Ascending aorta (tissue), 2 donors: Measurements from ENCODE around the gene MYL12B. TPM values are rescaled to one million over a fixed set of nuclear protein-coding genes. Genes with fewer than 3 reads are reported as not detected.
A peak's percentile ranks its signal among the peaks of the same experiment; 100 is the strongest.

Experiments used
- DNase-seq, 2 donors: peaks; one replicate each; pipeline ENCODE4 v3.0.0-alpha.2; 2019; ENCODE audit warnings: low spot score in 2 of 2
- H3K27ac ChIP-seq, 2 donors: fragments of 200-600 bp; sonication (generic); one replicate each; pipeline ENCODE4 v1.5.1; 2016 to 2017; ENCODE audit warnings: mild to moderate bottlenecking in 1 of 2
- H3K27me3 ChIP-seq: fragments of 200-600 bp; sonication (generic); one replicate; pipeline ENCODE4 v1.5.1; 2017
- H3K36me3 ChIP-seq, 2 donors: fragments of 200-600 bp; sonication (generic); one replicate each; pipeline ENCODE4 v1.5.1; 2016
- H3K4me1 ChIP-seq, 2 donors: fragments of 200-600 bp; sonication (generic); one replicate each; pipeline ENCODE4 v1.5.1; 2016 to 2017; ENCODE audit warnings: mild to moderate bottlenecking in 1 of 2
- H3K4me3 ChIP-seq, 2 donors: fragments of 200-600 bp; sonication (generic); one replicate each; pipeline ENCODE4 v1.5.1; 2016 to 2017; ENCODE audit warnings: mild to moderate bottlenecking in 1 of 2
- H3K9me3 ChIP-seq, 2 donors: fragments of 200-600 bp; sonication (generic); one replicate each; pipeline ENCODE4 v1.5.1; 2016
- intact Hi-C: fragments of 100-400 bp; cut with DNase I; formaldehyde crosslinking; loops from one replicate; pipeline ENCODE4 v1.15.1; 2023
- total RNA-seq: library from RNA; depleted of rRNA; stranded (reverse); fragments of >200 nt; gene quantifications from one replicate; pipeline ENCODE4 v1.1.0, GENCODE V29; 2016
- TF ChIP-seq, protein P1 (sequence below), 3 experiments: fragments of 200-600 bp in 2 of 3; fragments of 450-650 bp in 1 of 3; sonication (generic) in 2 of 3; IDR thresholded peaks; one replicate each; pipeline ENCODE4 v1.5.1; 2016 to 2019; ENCODE audit warnings: antibody characterized with exemption in 3 of 3, mild to moderate bottlenecking in 1 of 3, moderate library complexity in 1 of 3

Gene MYL12B
- total RNA-seq, result 198 TPM

DNA sequence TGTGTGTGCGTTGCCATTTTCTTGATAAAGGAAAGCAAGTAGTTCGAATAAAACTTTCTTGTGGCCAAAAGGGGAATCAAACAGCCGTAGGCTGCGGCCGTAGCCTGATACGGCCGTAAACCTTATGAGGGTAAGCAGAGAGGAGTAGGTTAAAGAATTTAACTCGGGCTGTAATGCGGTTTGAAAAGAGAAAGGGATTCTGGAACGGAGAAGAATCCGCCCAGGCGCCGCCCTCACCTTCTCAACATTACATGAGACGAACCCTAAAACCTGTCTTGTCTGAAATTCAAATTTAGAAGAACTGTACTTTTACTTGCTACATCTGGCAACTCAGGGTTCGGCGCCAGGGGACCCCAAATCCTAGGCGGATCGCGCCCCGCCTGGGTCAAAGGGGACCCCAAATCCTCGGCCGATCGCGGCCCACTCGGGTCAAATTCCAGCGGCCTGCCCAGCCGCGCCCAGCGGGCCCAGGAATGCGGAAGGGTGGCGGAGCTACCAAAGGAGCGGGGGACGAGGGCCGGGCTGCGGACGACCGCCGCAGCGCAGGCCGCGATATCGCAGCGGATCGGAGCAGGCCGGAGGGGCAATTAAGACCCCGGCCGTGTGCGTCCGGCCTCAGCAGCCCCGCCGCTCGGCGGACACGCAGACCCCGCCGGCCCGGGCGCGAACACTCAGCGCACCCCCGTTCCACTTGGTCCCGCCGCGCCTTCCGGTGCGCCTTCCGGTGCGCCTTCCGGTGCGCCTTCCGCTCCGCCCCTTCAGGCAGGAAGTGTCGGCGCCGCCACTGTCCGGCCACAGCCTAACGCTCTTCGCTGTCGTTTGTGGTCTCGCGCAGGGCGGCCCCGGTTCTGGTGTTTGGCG is at the start of gene MYL12B:
TSS of gene MYL12B (plus strand) at position 761 of the 861 bp plus-strand sequence. CDS start 10,766 bp downstream, outside the sequence.
- Histone ChIP-seq H3K36me3 (peaks cover 20 to 31% of the 10 kb centered on the region in 2 donors), H3K4me1 (peaks cover 18 to 42% of the 10 kb centered on the region in 2 donors), H3K4me3 (peak within 1 kb of the TSS; percentile 94 to 96), H3K27me3 (no peaks in the 10 kb centered on the region), H3K27ac (peak within 1 kb of the TSS; percentile 96 to 100), H3K9me3 (no peaks in the 10 kb centered on the region)
- DNase-seq, result peak; percentile 22 to 87
- intact Hi-C loops, result loop anchor here (2.0 kb wide), 2 partner anchors 191 to 331 kb away; no protein-coding TSS in a partner anchor
- TF ChIP-seq, protein P1, sequence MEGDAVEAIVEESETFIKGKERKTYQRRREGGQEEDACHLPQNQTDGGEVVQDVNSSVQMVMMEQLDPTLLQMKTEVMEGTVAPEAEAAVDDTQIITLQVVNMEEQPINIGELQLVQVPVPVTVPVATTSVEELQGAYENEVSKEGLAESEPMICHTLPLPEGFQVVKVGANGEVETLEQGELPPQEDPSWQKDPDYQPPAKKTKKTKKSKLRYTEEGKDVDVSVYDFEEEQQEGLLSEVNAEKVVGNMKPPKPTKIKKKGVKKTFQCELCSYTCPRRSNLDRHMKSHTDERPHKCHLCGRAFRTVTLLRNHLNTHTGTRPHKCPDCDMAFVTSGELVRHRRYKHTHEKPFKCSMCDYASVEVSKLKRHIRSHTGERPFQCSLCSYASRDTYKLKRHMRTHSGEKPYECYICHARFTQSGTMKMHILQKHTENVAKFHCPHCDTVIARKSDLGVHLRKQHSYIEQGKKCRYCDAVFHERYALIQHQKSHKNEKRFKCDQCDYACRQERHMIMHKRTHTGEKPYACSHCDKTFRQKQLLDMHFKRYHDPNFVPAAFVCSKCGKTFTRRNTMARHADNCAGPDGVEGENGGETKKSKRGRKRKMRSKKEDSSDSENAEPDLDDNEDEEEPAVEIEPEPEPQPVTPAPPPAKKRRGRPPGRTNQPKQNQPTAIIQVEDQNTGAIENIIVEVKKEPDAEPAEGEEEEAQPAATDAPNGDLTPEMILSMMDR (IDR thresholded peaks at IDR 0.05), result peak in 1 of 3 experiments; percentile 27

DNA sequence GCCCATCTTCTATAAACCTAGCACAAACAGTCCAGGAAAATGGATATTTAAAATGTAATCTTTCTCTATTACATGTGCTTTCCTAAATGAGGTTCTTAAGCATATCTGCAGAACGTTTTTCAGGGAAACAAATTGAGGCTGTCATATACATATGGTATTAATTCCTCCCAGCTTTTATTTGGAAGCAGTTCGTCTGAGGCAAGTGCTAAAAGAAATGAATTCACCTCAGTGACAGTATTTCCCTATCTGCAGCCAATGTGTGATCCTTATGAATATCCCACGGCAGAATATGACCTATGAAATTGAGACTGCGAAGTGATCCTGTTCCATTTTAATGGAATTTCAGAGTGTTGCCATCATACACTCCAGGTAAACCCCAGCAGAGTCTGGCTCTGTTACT is 49.3 kb upstream of the MYL12B start:
- H3K27me3 ChIP-seq, result no peaks in the 10 kb centered on the region
- no peak overlapping the region for H3K4me3 ChIP-seq
- H3K36me3 ChIP-seq, result peaks cover 9 to 16% of the 10 kb centered on the region in 2 donors
- TF ChIP-seq, protein P1 (IDR thresholded peaks at IDR 0.05), result no peak
- intact Hi-C loops, result no loop called here
- H3K27ac ChIP-seq, result no peak overlapping the region
- H3K4me1 ChIP-seq, result peaks cover 4 to 17% of the 10 kb centered on the region in 2 donors
- H3K9me3 ChIP-seq, result no peaks in the 10 kb centered on the region
- DNase-seq, result no peak

DNA sequence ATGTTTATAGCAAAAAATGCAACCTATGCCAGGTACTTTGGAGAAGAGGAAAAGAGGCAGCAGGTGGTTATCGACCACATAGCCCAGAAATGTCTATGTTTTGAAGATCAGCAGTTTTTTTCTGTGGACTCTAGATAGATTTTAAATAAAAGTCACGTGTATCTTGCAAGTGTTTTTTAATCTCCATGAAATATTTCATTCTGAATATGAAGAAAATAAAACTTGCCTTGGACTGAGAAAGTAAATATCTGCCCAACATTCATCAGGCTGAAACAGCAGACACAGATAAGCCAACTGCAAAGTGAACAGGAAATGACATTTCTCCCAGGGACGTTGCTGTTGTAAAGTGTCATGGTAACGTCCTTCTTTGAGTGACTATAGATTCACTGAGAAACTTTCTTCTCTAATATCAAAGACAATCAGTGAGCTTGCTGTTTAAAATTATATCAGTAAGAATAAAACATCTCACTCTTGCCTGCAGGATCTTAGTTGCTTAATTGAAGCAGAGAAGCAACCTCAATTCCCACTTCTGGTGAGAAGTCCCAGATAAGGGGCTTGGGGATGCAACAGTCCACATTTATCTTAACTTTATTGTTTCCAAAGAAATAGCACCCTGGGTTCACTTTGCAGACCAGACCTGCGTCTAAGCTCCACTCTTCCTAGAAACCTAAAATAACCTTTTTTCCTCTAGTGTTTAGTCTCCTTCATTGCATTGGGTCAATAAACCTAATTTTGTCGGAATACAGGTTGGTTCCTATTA is 48.5 kb upstream of the MYL12B start:
- Histone ChIP-seq H3K27me3 (no peaks in the 10 kb centered on the region), H3K36me3 (peaks cover 9 to 16% of the 10 kb centered on the region in 2 donors), H3K27ac (no peak overlapping the region), H3K4me1 (peaks cover 4 to 21% of the 10 kb centered on the region in 2 donors), H3K9me3 (no peaks in the 10 kb centered on the region), H3K4me3 (no peak overlapping the region)
- no peak for DNase-seq
- intact Hi-C loops, result no loop called here
- TF ChIP-seq, protein P1 (IDR thresholded peaks at IDR 0.05), result no peak

DNA sequence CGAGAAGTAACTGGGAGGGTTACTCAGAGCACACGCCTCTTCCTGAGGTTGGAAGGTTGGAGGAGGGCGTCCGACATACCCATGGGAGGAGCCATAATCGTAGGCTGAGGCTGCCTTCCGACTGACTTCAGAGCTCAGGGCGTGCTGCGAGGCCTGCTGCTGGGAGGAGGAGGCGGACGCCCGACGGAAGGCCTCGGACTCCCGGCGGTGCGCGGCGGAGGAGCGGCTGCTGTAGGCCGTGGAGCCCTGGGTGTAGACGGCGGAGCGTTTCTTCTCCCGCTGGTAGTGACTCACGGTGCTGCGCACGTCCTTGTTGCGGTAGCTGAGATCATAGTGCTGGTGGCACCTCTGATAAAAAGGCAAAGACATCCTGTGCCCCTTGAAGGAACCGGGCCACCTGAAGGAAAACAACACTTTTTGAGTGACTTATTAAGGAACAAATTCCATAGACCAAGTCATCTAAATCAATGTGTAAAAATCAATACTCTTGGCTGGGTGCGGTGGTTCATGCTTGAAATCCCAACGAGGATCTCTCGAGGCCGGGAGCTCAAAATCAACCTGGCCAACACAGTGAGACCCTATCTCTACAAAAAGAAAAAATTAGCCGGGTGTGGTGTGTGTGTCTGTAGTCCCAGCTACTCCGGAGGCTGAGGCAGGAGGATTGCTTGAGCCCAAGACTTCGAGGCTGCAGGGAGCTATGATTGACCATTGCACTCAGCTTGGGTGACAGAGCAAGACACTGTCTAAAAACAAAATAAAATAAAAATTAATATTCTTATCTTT is 46.9 kb upstream of the MYL12B start:
- TF ChIP-seq, protein P1 (IDR thresholded peaks at IDR 0.05), result no peak
- Histone ChIP-seq H3K4me3 (no peak overlapping the region), H3K27me3 (no peaks in the 10 kb centered on the region), H3K4me1 (peaks cover 4 to 21% of the 10 kb centered on the region in 2 donors), H3K9me3 (no peaks in the 10 kb centered on the region), H3K36me3 (peaks cover 9 to 13% of the 10 kb centered on the region in 2 donors), H3K27ac (no peak overlapping the region)
- intact Hi-C loops, result no loop called here
- DNase-seq, result no peak

DNA sequence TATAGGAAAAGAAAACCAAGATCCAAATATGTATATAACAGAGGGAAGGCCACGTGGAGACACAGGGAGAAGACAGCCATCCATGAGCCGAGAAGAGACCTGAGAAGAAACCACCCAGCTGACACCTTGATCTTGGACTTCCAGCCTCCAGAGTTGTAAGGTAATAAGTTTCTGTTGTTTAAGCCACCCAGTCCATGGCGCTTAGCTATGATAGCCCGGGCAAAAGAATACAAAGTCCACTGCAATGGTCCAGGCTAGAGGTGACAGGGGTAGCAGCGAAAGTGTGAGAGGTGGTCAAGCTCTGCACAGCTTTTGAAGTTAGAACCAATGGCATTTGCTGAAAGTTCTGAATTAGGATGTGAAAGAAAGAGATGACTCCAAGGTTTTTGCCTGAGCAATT is 44.9 kb upstream of the MYL12B start:
- no peaks in the 10 kb centered on the region for H3K9me3 ChIP-seq
- no peak overlapping the region for H3K27ac ChIP-seq
- peaks cover 4 to 18% of the 10 kb centered on the region in 2 donors for H3K4me1 ChIP-seq
- peaks cover 9 to 13% of the 10 kb centered on the region in 2 donors for H3K36me3 ChIP-seq
- no peak overlapping the region for H3K4me3 ChIP-seq
- TF ChIP-seq, protein P1 (IDR thresholded peaks at IDR 0.05), result no peak
- intact Hi-C loops, result no loop called here
- DNase-seq, result no peak
- H3K27me3 ChIP-seq, result no peaks in the 10 kb centered on the region
